CD14-positive monocyte (primary cell): ENCODE results near the gene PELO. TPM values are rescaled to one million over a fixed set of nuclear protein-coding genes. Genes with fewer than 3 reads are reported as not detected.

ENCODE experiments used
- DNase-seq, 3 donors: peaks; one replicate each; pipeline ENCODE4 v3.0.0-alpha.2; 2011 to 2022
- H2AFZ ChIP-seq: 2 replicates; pipeline ENCODE4 v1.6.0; 2012; ENCODE audit warnings: mild to moderate bottlenecking, low read depth, low read length, inconsistent platforms; ENCODE audit not compliant: insufficient read depth, poor library complexity, severe bottlenecking
- H3K27ac ChIP-seq, 2 donors: 1 replicate in 1 of 2; 2 replicates in 1 of 2; pipeline ENCODE4 v1.5.1; 2012 to 2013; ENCODE audit warnings: low read length in 2 of 2, control low read depth in 1 of 2, inconsistent platforms in 1 of 2, low read depth in 1 of 2, mild to moderate bottlenecking in 1 of 2
- H3K27me3 ChIP-seq, 2 donors: one replicate each; pipeline versions ENCODE4 v1.6.0 to v1.6.1; 2011 to 2013; ENCODE audit warnings: low read length in 2 of 2; ENCODE audit not compliant: control insufficient read depth in 2 of 2, insufficient read depth in 2 of 2
- H3K36me3 ChIP-seq, 2 donors: replicated peaks in 1 of 2; 1 replicate in 1 of 2; 2 replicates in 1 of 2; pipeline versions ENCODE4 v1.5.1 to v1.6.1; 2012 to 2013; ENCODE audit warnings: low read length in 2 of 2, control low read depth in 1 of 2, inconsistent platforms in 1 of 2, mild to moderate bottlenecking in 1 of 2; ENCODE audit not compliant: insufficient read depth in 2 of 2, control insufficient read depth in 1 of 2
- H3K4me1 ChIP-seq, 2 donors: 1 replicate in 1 of 2; 2 replicates in 1 of 2; pipeline versions ENCODE4 v1.5.1 to v1.6.1; 2012 to 2013; ENCODE audit warnings: low read length in 2 of 2, control low read depth in 1 of 2, inconsistent platforms in 1 of 2, mild to moderate bottlenecking in 1 of 2, moderate library complexity in 1 of 2; ENCODE audit not compliant: insufficient read depth in 2 of 2, control insufficient read depth in 1 of 2
- H3K4me2 ChIP-seq: replicated peaks from 2 replicates; pipeline ENCODE3; 2012; ENCODE audit warnings: low read length, moderate library complexity, mild to moderate bottlenecking; ENCODE audit not compliant: poor library complexity, severe bottlenecking; ENCODE audit errors: extremely low read depth
- H3K4me3 ChIP-seq, 3 experiments: fragments of 200-600 bp in 1 of 3; sonication (generic) in 1 of 3; replicated peaks in 1 of 3; 1 replicate in 2 of 3; 2 replicates in 1 of 3; pipeline ENCODE4 v1.5.1; 2011 to 2013; ENCODE audit warnings: low read length in 3 of 3, mild to moderate bottlenecking in 3 of 3, control low read depth in 2 of 3, low read depth in 2 of 3, inconsistent platforms in 1 of 3, moderate library complexity in 1 of 3
- H3K79me2 ChIP-seq: 2 replicates; pipeline ENCODE4 v1.6.0; 2012; ENCODE audit warnings: mild to moderate bottlenecking, control low read depth, inconsistent platforms, low read length, moderate library complexity; ENCODE audit not compliant: insufficient read depth
- H3K9ac ChIP-seq: 2 replicates; pipeline ENCODE4 v1.6.0; 2017; ENCODE audit warnings: low read length, mild to moderate bottlenecking; ENCODE audit not compliant: insufficient read depth, poor library complexity, severe bottlenecking
- H3K9me3 ChIP-seq, 2 donors: replicated peaks in 1 of 2; 1 replicate in 1 of 2; 2 replicates in 1 of 2; pipeline versions ENCODE4 v1.5.1 to v1.6.1; 2012 to 2013; ENCODE audit warnings: low read length in 2 of 2, control low read depth in 1 of 2; ENCODE audit not compliant: control insufficient read depth in 1 of 2, insufficient read depth in 1 of 2
- H4K20me1 ChIP-seq: 2 replicates; pipeline ENCODE4 v1.6.0; 2012; ENCODE audit warnings: mild to moderate bottlenecking, low read length, control low read depth, moderate library complexity; ENCODE audit not compliant: insufficient read depth
- H3K27ac Mint-ChIP-seq, 7 donors: one replicate each; pipeline ENCODE4 v1.8.0; 2020; ENCODE audit warnings: mild to moderate bottlenecking in 7 of 7, mixed read lengths in 7 of 7, moderate library complexity in 6 of 7, inconsistent platforms in 2 of 7
- H3K27me3 Mint-ChIP-seq, 3 donors: one replicate each; pipeline ENCODE4 v1.8.0; 2021 to 2022; ENCODE audit warnings: low read depth in 3 of 3, mild to moderate bottlenecking in 3 of 3, mixed read lengths in 3 of 3, moderate library complexity in 3 of 3, inconsistent platforms in 1 of 3
- H3K36me3 Mint-ChIP-seq, 2 donors: one replicate each; pipeline ENCODE4 v1.8.0; 2020; ENCODE audit warnings: mixed read lengths in 2 of 2, inconsistent platforms in 1 of 2, mild to moderate bottlenecking in 1 of 2
- H3K4me1 Mint-ChIP-seq: one replicate; pipeline ENCODE4 v1.8.0; 2020; ENCODE audit warnings: mild to moderate bottlenecking, mixed read lengths
- H3K4me3 Mint-ChIP-seq, 2 donors: one replicate each; pipeline ENCODE4 v1.8.0; 2020; ENCODE audit warnings: mild to moderate bottlenecking in 2 of 2, mixed read lengths in 2 of 2, moderate library complexity in 1 of 2
- H3K9me3 Mint-ChIP-seq, 7 donors: one replicate each; pipeline ENCODE4 v1.8.0; 2020 to 2022; ENCODE audit warnings: mixed read lengths in 7 of 7, mild to moderate bottlenecking in 6 of 7, moderate library complexity in 6 of 7, inconsistent platforms in 2 of 7
- CTCF ChIP-seq: fragments of 200-600 bp; IDR thresholded peaks from one replicate; pipeline ENCODE4 v1.8.0; 2022; ENCODE audit warnings: antibody characterized with exemption, mild to moderate bottlenecking
- WGBS: methylation state at CpG from one replicate; pipeline ENCODE4 v1.1.5; 2013; ENCODE audit warnings: missing lambda C conversion rate; ENCODE audit not compliant: insufficient coverage; 5-methylcytosine and 5-hydroxymethylcytosine counted together
- intact Hi-C, 2 donors: fragments of 100-400 bp; cut with micrococcal nuclease; formaldehyde crosslinking; loops; one replicate each; pipeline versions ENCODE4 v1.15.0 to v1.15.1; 2023
- polyA plus RNA-seq, 3 donors: library from polyadenylated mRNA; depleted of rRNA in 1 of 3; unstranded in 2 of 3; stranded (reverse) in 1 of 3; fragments of 300-500 nt in 2 of 3; fragments of >200 nt in 1 of 3; fragmentation: Illumina TruSeq in 2 of 3; gene quantifications; 1 replicate in 2 of 3; 2 replicates in 1 of 3; pipeline ENCODE4 v1.2.3, GENCODE V29; 2012 to 2021

PELO gene
- polyA plus RNA-seq, 3 donors, result 1.8 to 4.4 (median 2.1) TPM

- Histone ChIP-seq H3K9ac (no peak overlapping the region), H3K9me3 (no peaks in the 10 kb centered on the region), H3K4me1 (peaks cover 12 to 15% of the 10 kb centered on the region in 2 donors), H3K27ac (no peak overlapping the region), H2AFZ (no peak overlapping the region), H3K4me2 (no peak overlapping the region), H3K79me2 (no peaks in the 10 kb centered on the region), H4K20me1 (no peaks in the 10 kb centered on the region), H3K4me3 (no peak overlapping the region), H3K27me3 (no peaks in the 10 kb centered on the region), H3K36me3 (no peaks in the 10 kb centered on the region)
- no peak for TF ChIP-seq CTCF
- Mint-ChIP-seq H3K4me1 (peaks cover 13% of the 10 kb centered on the region), H3K9me3 (no peaks in the 10 kb centered on the region), H3K27me3 (peaks cover 0 to 3% (median 0%) of the 10 kb centered on the region in 3 donors), H3K27ac (no peak overlapping the region), H3K4me3 (no peak overlapping the region), H3K36me3 (no peaks in the 10 kb centered on the region)
- DNase-seq, result no peak
- intact Hi-C loops, result no loop called here
Measured at GRCh38 chr5:52779213-52779612, 8.5 kb upstream of the PELO start.

- no CpG with 5 or more reads among the region's 2 CpGs for WGBS
- Histone ChIP-seq H3K27ac (no peak overlapping the region), H3K4me3 (no peak overlapping the region), H4K20me1 (no peaks in the 10 kb centered on the region), H2AFZ (no peak overlapping the region), H3K4me1 (peaks cover 24 to 32% of the 10 kb centered on the region in 2 donors), H3K9me3 (no peaks in the 10 kb centered on the region), H3K79me2 (no peaks in the 10 kb centered on the region), H3K27me3 (peaks cover 2 to 4% of the 10 kb centered on the region in 2 donors), H3K4me2 (no peak overlapping the region), H3K36me3 (no peaks in the 10 kb centered on the region), H3K9ac (no peak overlapping the region)
- H3K36me3 Mint-ChIP-seq, result no peaks in the 10 kb centered on the region
- DNase-seq, result peak in 2 of 3 donors; percentile 25 to 56
- peaks cover 4 to 17% (median 7%) of the 10 kb centered on the region in 3 donors for H3K27me3 Mint-ChIP-seq
- H3K4me1 Mint-ChIP-seq, result peaks cover 35% of the 10 kb centered on the region
- TF ChIP-seq CTCF, result no peak
- H3K27ac Mint-ChIP-seq, result no peak overlapping the region
- no peaks in the 10 kb centered on the region for H3K9me3 Mint-ChIP-seq
- intact Hi-C loops, result loop anchor here in 1 of 2 donors (10.0 kb wide), 1 partner anchor 131 kb away; no protein-coding TSS in a partner anchor
- H3K4me3 Mint-ChIP-seq, result no peak overlapping the region
Measured at GRCh38 chr5:52783226-52783959, 4.3 kb upstream of the PELO start.
